GM11168 (cell line): ENCODE measurements around the gene RNF4.

ENCODE experiments used
- in situ Hi-C: fragments of 300-500 bp; cut with MboI; formaldehyde crosslinking; loops from one replicate; pipeline ENCODE4 v1.12.0; 2022; ENCODE audit warnings: low sequenced_read_pairs; ENCODE audit not compliant: unreplicated experiment

The RNF4 gene

GRCh38 chr4:2437475-2438215 lies 31.3 kb upstream of the RNF4 start:
- in situ Hi-C loops, result no loop called here

GRCh38 chr4:2438822-2439718 lies 29.8 kb upstream of the RNF4 start:
- in situ Hi-C loops, result no loop called here

GRCh38 chr4:2441393-2442174 lies 27.3 kb upstream of the RNF4 start:
- in situ Hi-C loops, result no loop called here

GRCh38 chr4:2442175-2442993 lies 26.5 kb upstream of the RNF4 start:
- in situ Hi-C loops, result no loop called here

GRCh38 chr4:2443061-2443730 lies 25.7 kb upstream of the RNF4 start:
- in situ Hi-C loops, result no loop called here

- in situ Hi-C loops, result no loop called here
Observed at GRCh38 chr4:2443956-2444740, 24.8 kb upstream of the RNF4 start.

- in situ Hi-C loops, result no loop called here
Observed at GRCh38 chr4:2445130-2445529, 23.8 kb upstream of the RNF4 start.

GRCh38 chr4:2445571-2445970 lies 23.3 kb upstream of the RNF4 start:
- in situ Hi-C loops, result no loop called here

GRCh38 chr4:2446656-2447564 lies 22.0 kb upstream of the RNF4 start:
- in situ Hi-C loops, result no loop called here

GRCh38 chr4:2448589-2448988 lies 20.3 kb upstream of the RNF4 start:
- in situ Hi-C loops, result no loop called here

GRCh38 chr4:2449051-2449450 lies 19.9 kb upstream of the RNF4 start:
- in situ Hi-C loops, result no loop called here

- in situ Hi-C loops, result no loop called here
Observed at GRCh38 chr4:2449511-2450392, 19.2 kb upstream of the RNF4 start.

GRCh38 chr4:2450394-2451035 lies 18.4 kb upstream of the RNF4 start:
- in situ Hi-C loops, result no loop called here

GRCh38 chr4:2451036-2451520 lies 17.8 kb upstream of the RNF4 start:
- in situ Hi-C loops, result no loop called here

- in situ Hi-C loops, result no loop called here
Observed at GRCh38 chr4:2451821-2452785, 16.8 kb upstream of the RNF4 start.
